Measurements from ENCODE around the gene PPP2R1B.
"Not testable (repeated sequence)": the region's sequence is repeated elsewhere in the genome, so short reads cannot be mapped to it uniquely, and the experiment has no call there.

The PPP2R1B gene

DNA sequence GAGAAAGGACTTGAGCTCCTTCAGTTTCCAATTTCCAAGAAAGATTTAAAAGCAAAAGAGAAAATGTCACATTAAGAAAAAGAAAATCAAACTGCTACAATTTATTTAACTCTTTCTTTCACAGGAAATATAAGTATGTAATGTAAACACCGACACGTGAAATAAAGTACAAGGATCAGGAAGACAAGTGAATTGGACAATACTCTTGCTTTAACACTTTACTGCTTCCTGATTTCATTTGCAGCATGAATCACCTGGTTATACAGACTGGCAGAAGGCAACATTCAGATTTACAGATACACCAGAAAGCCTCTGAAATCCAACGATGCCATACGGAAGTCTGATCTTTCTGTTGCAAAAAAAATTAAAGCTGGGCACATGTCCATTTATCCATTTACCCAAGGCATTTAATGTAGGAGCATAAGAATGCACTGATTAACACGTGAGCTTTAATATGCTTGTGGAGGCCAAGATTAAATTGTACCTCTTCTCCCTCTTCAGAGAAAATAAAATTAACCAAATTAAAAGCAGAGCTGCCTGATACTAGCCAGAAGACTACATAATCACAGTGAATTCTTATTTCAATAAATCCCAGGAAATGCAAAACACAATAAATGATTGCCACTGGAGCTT, 16.0 kb upstream of the PPP2R1B start:
- no peak for DNase-seq

DNA sequence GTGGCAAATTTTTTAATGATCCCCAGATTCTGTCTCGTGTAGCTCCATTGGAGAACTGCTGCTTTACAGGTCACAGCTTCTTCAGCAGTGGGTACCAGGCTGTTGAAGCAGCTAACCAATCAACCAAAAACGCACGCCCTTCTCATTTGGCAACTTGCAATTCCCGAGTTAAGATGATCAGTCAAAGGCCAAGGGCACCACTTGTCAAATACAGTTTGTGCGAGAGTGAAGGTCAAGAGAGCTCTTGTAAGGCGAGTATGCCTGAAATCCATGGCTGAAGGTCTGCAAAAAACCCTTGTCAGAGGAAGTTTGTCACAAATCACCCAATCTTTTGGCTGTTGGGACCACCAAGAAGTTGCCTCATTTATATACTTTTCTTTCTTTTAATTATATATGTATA, 12.9 kb upstream of the PPP2R1B start:
- DNase-seq: no peak

DNA sequence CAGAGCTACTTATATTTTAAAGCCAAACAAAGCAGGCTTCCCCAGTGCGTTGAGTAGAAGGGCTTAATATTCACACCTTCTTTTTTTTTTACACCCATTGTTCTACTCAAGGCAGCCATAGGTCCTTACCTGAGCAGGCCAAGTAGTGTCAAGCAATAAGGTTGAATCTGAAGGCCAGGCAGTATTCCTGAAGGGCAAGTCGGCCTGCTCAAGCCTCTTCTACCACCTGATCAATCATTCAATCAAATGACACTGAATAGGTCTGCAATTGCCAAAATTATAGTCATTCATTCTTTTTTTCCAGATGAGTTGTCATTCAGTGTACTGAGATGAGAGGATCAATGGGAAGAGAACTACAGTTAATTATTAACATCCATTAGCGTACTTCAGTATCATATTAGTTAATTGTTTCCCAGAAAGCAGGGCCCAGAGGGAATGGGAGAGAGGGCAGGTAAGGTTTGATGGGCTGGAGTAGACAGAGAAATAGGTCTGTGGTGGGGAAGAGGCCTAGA, 11.9 kb upstream of the PPP2R1B start:
- DNase-seq: no peak

DNA sequence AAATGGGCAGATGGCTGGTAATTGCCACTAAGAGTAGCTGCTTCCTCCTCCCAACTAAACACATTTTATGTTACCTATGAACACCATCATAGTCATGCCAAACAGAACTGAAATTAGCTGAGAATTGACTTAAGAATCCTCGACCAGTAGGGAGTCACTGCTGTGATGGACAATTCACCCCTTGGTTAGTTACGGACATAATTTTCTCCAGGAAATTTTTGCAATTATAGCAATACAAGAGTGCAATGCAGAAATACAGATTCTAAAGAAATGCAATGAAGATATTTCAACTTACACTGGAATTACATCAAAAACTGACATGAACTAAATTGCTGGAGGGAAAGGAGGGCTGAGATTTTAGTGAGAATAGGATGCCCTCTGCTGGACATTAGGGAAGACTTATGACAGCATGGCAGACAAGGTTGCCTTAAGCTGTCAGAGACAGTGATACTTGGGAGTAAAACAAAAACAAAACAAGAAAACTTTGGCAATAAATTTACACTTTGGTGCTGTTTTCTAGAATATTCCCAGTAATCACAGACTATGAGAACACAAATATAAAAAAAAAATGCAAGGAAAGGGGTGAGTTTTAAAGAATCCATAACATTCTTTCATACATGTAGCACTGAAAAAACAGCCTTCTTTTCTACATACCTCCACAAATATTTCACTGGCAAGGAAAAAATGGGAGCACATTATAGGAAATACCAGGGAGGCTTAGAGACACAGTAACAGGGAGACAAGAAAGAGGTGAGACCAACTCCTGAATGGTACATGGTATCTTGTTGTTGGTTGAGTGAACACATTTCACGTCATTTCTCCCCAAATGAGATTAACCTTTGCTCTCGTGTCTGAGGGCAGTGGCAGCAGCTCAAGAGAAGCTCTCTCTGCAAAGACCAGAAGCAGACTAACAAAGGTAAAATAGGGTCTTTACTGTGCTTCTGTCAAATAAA, 11.2 kb upstream of the PPP2R1B start:
- peak; percentile 56 to 81 (median 76) for DNase-seq

DNA sequence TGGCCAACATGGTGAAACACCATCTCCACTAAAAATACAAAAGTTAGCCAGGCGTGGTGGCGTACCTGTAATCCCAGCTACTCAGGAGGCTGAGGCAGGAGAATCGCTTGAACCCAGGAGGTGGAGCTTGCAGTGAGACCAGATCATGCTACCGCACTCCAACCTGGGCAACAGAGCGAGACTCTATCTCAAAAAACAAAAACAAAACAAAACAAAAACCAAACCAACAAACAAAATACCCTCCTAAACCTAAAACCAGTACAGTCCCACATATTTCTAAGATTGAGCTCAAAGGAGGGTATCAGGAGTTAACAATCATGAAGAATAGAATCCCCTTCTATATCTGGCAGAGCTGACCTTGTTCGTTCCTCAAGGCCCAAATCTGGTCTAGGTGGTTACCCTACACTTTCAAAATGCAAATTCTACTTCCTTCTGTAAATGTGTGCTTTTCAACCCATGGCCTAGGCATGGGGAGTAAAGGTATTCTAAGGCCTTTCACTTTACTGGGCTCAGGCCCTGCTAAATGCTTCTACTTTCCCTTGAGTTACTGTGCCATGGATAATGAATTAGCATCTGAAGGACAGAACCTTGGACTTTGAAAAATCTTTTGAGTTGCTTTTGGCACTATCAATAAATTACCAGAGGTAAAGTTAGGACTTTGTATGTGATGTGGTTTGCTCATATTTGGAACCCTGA, 10.4 kb upstream of the PPP2R1B start:
- DNase-seq: no peak

DNA sequence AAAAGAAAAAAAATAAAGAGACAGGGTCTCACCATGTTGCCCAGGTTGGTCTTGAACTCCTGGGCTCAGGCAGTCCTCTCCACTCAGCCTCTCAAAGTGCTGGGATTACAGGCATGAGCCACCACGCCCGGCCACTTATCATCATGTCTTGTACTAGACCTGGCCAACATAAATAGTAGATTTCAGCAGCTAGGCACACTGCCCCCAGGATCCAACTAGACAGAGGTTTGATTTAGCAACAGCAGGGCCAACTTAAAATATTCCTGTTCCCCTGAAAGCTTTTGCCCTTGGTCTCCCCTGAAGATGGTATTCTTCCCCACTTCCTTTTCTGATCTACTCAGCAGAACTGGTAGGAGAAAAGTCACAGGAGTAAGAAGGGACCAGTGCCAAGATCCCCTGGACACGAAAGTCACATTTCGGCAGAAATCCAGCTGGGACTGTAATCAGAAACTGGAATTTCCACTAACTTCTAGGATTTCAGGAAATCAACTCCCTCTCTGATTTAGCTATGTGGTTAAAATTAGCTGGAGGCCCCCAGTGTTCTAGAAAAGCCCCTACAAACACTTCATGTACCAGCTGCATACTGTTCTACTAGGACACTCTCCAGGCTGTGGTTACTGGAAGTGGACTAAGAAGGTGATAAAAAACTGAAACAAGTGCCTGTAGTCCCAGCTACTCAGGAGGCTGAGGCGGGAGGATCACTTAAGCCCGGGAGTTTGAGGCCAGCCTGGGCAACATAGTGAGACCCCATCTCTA, 8.9 kb upstream of the PPP2R1B start:
- DNase-seq: no peak

DNA sequence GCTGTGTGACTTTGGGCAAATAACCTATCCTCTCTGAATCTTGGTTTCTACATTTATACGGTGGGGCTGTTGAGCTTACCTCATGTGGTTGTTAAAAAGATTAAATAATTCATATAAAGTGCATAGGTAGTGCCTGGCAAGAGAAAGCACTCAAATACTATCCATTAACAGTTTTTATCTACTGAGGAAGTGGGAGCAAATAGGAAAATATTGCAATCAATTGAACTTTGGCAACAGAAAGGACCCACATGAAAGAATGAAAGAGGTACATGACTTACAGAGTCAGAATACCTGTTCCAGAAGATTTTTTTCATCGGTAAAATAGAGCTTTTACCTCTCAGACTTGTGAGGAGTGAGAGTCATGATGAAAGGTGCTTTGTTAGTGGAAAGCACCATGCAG, 6.3 kb upstream of the PPP2R1B start:
- no peak for DNase-seq

DNA sequence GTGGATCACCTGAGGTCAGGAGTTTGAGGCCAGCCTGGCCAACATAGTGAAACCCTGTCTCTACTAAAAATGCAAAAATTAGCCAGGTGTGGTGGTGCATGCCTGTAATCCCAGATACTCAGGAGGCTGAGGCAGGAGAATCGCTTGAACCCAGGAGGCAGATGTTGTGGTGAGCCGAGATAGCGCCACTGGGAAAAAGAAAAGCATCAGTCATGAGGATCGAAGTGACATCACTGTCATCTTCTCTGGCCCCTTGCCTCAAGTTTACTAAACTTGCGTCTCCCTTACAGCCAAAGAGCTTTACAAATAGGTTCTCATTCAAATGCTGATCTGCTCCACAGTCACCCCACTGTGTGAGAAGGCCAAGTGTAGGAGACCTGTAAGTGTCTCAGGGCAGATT, 5.0 kb upstream of the PPP2R1B start:
- not testable (repeated sequence) for DNase-seq

DNA sequence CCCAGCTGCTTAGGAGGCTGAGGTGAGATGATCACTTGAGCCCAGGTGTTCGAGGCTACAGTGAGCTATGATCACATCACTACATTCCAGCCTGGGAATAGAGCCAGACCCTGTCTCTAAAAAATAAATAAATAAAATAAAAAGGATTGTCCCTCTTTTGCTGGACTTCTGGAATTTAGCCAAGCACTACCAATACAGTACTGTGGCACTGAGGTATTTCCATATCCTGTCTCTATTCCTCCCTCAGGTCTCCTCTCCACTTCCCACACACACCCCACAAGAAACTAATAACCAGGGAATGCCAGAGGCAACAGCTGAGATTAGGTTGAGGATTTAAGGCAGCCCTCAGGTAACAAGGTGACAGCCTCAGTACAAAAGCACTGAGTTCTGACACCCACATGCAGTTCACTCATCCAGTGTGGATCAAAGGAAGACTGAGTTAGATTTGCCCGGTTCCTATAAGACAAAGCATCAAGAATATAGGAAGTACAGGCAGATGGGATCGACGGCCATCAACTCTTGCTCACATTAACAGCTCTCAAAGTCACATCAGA, 4.5 kb upstream of the PPP2R1B start:
- DNase-seq: no peak

DNA sequence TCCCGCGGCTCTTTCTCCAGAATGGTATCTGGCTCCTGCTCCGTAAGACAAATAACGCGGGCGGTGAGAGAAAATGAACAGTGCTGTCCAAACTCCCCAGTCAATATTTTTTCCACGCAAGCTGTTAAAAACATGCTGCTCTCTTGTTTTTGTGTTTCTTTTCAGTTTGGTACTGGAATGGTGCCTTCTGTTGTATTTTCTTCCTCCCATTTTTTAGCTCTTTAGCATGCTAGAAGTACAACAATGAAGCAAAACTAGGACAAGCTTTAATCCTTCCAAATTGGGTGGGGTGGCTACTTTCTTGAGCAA, 599 bp upstream of the PPP2R1B start:
- DNase-seq: no peak

DNA sequence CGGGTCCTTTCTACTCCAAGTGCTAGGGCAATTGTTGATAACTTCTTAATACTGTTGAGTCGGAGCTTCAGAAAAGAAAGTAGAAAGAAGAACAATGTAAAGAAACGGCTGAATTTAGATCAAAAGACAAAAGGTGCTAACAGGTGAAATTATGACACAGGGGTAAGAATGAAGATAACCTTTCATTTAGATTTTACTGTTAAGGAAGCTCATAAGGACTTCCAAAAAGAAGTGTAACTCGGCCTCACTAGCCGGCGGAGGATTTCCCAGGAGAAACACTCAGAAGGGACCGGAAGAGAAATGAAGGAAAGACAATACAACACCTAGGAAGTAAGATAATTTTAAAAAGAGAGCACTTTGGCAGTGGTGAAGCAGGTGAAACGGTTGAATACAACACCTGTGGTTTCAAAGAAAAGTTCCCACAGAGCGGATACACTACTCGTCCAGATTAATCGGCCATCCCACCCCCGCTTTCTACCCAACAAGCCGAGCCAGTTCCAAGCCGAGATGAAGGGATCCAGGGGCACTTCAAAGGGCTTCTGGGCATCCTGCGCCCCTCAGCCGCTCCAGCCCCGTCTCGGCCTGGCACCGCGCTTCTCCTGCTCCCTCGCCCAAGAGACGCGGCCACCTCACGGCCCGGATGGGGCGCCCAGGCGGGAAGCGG, 737 bp downstream of the PPP2R1B start:
- DNase-seq: peak in 1 of 3 donors; percentile 10

DNA sequence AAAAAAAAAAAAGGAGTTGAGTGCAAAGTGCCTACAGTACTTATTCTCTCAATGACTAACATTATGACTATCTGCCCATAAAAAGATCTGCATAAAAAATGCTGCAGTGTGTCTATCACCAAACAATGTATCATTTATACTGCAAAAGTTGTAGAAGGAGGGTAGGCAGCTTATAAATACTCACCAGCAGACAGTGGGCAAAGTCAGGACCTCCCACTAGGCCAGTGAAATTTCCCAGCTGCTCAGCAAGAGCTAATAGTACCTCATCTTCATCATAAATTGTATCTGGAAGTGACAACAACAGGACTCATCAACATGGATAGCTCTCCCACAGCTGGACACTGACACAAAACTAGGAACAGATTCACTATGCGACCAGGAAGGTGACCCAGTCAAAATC, 1.6 kb downstream of the PPP2R1B start:
- peak in 1 of 3 donors; percentile 22 for DNase-seq

DNA sequence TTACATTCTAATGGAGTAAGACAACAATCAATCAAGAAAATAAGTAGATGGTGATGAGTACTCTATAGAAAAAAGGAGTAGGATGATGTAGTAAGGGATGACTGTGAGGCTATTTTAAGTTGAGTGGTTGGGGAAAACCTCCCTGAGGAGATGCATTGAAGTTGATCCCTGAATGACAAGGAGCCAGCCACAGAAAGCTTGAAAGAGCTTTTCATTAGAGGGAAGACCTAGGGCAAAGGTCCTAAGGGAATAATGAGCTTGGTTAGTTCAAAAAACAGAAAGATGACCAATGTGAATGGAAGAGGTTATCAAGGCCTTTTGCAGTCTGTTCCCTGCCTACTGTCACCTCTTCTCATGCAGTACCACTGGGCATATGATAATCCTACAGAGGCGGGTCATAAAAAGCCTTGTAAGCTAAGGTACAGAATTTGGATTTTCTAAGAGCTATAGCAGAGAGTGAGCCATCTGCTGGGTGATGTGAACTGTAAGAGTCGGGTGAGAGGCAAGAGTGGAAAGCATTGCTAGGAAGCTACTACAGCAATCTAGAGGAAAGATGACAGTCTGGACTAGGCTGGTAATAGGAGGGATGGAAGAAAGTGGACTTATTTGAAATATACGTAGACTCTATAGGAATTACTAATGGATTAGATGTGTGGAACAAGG, 3.1 kb downstream of the PPP2R1B start:
- no peak for DNase-seq

DNA sequence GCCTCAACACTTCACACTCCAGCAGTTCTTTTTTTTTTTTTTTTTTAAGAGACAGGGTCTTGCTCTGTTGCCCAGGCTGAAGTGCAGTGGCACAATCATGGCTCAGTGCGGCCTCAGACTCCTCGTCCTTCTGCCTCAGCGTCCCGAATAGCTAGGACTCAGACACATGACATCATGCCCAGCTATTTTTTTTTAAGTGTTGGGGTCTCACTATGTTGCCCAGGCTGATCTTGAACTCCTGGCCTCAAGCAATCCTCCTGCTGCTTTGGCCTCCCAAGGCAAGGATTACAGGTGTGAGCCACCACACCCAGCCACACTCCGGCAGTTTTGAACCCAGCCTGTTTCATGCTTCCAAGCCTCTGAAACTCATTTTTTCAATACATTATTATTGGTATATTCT, 3.7 kb downstream of the PPP2R1B start:
- no peak for DNase-seq

DNA sequence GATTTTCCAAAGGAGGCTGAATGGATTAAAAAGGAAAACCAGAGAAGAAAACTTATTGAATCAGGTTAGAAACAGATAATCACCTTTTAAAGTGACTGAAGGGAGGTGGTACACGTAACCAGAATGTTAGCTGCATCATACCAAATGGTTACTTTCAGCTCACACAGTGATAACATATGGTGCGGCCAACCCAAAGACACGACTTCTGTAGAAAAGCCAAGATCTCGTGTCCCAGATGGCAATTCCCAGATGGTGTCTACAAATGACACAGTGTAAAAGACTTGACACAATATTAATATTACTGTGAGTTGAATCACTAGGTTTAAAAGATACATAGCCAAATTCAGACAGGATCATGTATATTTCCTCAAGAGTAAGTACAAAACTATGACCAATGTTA, 5.2 kb downstream of the PPP2R1B start:
- no peak for DNase-seq

DNA sequence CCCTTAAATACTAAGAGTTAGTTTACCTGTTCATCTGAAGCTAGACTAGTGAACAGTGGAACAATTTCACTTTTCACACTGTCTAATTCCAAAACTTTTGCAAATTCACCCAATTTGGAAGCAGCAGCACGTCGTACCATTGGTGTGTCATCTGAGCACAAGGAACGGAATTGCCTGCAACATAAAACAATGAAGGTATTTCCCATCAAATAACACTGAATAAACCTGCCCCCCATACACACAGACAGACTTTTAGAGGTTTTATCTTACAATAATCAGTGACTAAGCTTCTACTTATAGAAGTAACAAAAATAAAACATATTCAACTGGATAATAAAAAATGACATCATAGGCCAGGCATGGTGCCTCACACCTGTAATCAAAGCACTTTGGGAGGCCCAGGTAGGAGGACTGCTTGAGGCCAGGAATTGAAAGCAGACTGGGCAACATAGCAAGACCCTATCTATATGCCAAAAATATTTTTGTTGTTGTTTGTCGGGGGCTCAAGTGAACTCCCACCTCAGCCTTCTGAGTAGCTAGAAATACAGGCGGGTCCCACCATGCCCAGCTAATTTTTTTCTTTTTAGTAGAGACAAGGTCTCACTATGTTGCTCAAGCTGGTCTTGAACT, 6.3 kb downstream of the PPP2R1B start:
- no peak for DNase-seq

DNA sequence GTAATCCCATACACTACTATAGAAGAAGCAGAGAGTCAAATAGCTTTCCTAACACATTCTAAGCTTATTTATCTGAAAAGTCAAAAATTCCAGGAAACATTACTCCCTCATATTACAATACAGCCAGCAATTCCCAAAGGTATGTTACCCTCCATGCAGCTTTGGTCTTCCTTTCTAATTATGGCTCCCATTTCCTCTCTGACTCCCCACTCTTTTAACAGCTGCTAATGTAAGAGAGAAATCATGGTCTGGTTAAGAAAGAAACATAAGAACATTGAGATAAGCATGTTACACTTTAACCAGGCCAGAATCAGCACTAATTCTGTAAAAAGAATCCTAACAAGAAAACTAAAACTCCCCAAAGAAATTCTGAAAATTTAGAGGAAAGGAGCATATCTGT, 6.8 kb downstream of the PPP2R1B start:
- DNase-seq: no peak

DNA sequence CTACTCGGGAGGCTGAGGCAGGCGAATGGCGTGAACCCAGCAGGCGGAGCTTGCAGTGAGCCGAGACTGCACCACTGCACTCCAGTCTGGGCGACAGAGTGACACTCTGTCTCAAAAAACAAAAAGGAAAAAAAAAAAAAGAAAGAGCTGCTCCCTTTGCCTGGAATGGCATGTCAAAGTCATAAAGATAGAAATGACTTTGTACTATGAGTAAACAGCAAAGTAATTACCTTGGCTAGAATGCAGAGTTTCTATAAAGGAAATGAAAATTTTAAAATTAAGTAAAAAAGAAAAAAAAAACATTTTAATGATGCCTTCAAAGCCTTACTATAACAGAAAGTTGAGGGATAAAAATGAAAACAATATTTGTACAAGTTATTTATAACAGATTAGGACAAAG, 10.1 kb downstream of the PPP2R1B start:
- DNase-seq: no peak

DNA sequence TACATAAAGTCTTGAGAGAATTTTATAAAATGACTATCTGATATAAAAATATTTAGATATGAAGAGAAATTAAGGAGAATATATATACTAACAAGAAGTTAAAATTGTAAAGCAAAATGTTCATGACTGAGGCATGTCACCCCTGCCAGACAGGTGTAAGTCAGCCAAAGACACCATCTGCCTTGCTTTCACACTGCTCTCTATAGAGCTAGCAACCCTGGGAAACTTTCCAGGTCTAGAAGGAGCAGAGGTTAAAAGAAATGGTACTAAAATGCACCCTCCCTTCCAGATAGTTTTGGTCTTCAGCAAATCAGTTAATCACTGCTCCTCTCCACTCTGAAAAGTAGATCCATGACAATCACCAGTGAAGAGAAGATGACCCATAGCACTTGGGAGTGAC, 16.5 kb downstream of the PPP2R1B start:
- DNase-seq: no peak

DNA sequence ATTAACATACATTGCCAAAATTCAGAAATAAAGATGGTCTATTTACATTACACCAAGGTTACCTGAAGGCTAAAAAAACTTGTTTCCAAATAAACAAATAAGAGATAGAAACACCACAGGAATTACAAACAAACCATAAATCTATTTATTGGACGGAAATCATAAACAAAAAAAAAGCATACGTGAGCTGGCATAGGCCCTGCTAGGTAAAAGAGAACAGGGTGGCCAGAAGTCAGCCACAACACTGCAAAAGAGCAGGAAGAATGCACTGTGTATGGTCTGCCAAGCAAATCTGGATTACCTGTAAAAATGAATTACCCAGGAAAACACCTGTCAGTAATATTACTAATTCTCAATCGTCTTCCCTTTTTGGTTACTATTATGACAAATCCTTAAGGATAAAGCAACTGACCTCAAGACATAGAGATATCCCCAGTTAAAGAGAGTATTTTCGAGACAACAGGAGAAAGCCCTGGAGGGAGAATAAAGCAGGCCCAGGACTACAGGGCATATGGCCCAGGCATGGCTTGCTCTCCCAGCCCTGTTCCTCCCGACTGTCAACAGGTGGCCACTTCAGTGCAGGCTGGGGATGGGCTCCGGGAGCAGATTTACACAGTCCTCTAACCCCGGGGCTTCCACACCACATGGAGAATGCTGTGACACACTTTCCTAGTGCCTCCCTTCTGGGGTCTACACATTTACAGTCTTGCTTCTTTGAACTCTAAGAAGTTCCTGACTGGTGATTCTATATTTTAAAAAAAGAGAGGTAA, 18.0 kb downstream of the PPP2R1B start:
- no peak for DNase-seq
